Left lobe of liver (tissue), 2 donors: ENCODE data around the gene IPP. TPM values are rescaled to one million over a fixed set of nuclear protein-coding genes. Genes with fewer than 3 reads are reported as not detected.
A peak's percentile ranks its signal among the peaks of the same experiment; 100 is the strongest.
"Not testable (repeated sequence)": the region's sequence is repeated elsewhere in the genome, so short reads cannot be mapped to it uniquely, and the experiment has no call there.

ENCODE experiments used
- ATAC-seq: fragments of 200-7000 bp; cut with Tn5 transposase; one replicate; pipeline ENCODE4 v1.9.1; 2020; ENCODE audit warnings: mild to moderate bottlenecking, moderate library complexity
- DNase-seq: peaks from one replicate; pipeline ENCODE4 v3.0.0-alpha.2; 2020; ENCODE audit warnings: low spot score
- total RNA-seq: library from RNA; stranded (reverse); gene quantifications from one replicate; pipeline ENCODE4 v1.2.1, GENCODE V29; 2021
- donor health status: DM: no; HTN: no; CAD: no; lungs with moderate emphysema.
- donor health status: DM: no; HTN: yes; CAD: no.

Gene IPP
- 9.2 TPM for total RNA-seq

DNA sequence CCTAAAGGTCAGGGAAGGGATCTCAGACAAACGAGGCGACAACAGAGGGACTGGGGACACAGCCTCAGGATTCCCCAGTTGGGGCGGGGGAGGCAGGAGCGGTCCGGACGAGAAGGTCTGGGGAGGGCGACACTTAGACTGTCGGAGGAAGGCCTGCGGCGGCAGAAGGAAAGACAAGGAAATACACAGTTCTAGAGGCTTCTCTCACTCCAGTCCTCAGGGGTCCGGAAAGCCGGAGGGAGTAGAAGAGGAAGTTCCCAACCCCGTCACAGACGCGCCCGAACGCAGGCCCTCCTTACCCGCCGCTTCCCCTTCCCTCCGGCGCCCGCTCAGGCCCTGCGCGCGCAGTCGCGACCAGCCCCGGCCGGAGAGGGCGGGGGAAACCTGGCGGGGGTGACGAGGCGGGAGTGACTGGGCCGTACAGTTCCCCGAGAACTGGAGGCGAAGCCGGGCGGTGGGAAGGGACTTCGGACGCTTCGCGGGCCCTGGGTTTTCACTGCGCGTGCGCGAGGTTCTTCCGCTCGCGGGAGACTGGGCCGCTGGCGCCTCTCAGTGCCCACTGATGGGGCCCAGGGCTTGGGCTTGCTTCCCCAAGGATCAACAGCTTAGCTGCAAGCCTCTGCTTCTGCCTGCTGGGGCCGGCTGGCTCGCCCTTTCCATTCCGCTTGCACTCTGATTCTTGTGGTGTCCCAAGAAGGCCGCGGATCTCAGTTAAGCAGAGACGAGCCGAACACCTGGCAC is at the start of gene IPP:
TSS of gene IPP (minus strand) at position 356 of the 741 bp plus-strand sequence. CDS start 4,242 bp downstream, outside the sequence.
- DNase-seq: peak; percentile 98
- peak; percentile 98 for ATAC-seq

DNA sequence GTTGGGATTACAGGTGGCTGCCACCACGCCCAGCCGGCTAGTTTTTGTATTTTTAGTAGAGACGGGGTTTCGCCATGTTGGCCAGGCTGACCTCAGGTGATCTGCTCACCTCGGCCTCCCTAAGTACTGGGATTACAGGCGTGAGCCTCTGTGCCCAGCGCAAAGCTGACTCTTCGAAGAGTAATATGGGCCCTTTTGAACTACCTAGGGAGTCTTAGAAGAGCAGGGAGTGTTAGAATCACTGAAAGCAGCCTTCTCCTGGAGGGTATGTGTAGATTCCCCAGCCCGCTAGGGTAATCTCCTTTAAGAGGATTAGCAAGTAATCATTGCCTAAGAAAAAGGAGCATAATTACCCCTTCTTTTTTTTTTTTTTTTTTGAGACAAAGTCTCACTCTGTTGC is 46.5 kb upstream of the IPP start:
- ATAC-seq (no peak), DNase-seq (no peak)

DNA sequence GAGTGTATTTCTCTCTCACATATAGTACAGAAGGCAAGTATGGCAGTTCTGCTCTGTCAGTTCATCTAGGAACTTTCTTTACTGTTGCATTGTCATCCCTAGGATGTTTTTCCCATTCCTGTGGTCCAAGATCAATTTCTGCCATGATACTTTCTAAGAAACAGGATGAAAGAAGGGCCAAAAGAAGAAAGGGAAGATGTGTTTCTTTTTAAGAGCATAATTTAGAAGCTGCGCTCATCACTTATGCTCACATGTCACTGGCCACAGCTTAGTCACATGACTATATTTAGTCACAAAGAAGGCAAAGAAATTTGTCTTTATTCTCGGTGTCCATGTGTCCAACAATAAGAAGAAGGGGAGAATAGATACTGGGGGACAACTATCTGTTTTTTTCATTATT is 45.9 kb upstream of the IPP start:
- DNase-seq (no peak), ATAC-seq (no peak)

DNA sequence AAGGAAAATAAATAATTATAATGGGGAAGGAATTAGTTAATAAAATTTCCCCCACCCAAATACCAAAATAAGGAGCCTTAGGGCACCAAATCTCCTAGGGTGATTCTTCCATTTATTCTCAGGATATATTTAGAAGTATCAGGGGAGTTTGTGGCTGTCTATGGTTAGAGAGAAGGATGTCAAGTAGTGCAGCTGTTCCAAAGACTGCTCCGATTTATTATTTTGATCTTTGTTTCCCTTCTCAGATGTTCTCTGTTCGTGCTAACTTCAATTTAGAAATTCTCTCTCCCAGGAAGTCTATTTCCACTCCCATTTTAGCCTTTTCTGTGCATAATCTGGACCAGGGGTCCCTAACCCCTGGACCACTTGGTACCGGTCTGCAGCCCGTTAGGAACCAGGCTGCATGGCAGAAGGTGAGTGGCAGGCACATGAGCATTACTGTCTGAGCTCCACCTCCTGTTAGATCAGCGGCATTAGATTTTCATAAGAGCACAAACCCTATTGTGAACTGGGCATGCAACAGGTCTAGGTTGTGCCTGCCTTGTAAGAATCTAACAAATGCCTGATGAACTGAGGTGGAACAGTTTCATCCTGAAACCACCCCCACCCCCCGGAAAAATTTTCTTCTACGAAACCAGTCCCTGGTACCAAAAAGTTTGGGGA is 43.6 kb upstream of the IPP start:
- no peak for DNase-seq
- peak; percentile 59 for ATAC-seq

DNA sequence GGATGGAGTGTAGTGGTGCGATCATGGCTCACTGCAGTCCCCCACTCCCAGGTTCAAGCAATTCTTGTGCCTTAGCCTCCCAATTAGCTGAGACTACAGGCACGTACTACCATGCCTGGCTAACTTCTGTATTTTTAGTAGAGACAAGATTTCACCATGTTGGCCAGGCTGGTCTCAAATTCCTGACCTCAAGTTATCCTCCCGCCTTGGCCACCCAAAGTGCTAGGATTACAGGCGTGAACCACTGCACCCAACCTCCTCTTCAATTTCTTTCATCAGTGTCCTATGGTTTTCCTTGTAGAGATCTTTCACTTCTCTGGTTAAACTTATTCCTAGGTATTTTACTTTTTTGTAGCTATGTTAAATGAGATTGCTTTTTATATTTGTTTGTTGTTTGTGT is 42.3 kb upstream of the IPP start:
- DNase-seq: no peak
- ATAC-seq: no peak

DNA sequence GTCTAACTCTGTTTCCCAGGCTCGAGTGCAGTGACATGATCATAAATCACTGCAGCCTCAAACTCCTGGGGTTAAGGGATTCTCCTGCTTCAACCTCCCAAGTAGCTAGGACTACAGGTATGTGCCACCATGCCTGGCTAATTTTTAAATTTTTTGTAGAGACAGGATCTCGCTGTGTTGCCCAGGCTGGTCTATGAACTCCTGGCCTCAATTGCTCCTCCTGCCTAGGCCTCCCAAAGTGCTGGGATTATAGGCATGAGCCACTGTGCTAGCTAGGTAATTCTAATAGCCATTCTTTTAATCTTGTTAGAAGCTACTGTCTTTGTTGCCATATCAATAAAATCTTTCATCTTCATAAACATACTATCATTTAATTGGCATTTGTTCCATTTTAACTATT is 39.1 kb upstream of the IPP start:
- ATAC-seq (no peak), DNase-seq (no peak)

DNA sequence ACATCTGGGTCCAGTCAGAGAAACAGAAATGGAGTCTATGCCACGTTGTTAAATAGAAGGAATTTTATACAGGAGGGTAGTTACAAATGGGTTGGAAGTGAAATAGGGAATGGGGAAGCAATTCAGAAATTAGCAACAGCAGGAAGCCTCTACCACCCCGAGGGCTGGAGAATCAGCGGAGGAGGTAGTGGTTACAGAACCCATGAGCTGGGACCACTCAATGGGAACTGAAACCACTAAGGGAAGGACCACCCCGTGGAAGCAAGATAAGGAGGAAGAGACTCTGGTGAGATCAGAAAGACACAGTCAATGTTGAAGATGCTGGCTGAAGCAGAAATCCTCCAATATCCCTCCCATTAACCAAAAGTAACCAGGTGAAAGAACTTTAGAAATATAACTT is 37.5 kb upstream of the IPP start:
- ATAC-seq (peak; percentile 39), DNase-seq (no peak)

DNA sequence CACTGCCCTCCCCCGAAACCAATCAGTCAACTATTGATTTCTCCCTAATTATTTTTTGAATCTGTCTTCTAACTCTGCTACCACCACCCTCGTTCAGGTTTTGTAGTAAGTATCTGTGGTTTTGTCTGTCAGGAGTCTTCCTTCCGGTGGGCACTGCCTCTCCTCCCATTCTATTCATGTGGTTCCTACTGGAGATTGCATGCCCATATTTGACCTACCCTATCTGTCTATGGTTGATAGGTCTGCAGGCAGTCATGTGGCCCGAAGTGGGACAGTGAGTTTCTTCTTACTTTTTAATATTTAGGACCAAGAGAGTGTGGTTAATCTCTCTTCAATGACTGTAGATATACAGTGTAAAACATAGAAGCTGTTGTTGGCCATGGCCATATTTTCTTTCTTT is 35.1 kb upstream of the IPP start:
- no peak for DNase-seq
- ATAC-seq: no peak

DNA sequence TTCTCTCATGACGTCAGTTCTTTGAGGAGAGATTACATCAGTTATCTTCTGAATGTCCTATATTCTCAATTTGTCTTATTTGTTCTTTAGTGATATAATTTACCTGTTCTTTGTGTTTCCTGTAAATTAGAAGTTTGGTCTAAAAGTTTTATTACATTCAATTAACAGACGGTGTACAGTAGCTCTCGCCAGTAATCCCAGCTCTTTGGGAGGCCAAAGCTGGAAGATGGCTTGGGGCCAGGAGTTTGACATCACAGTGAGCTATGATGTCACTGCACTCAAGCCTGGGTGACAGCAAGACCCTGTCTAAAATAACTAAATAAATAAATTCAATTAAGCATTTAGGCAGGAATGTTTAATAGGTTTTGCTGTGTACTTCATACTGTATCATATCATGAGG is 25.3 kb upstream of the IPP start:
- ATAC-seq (no peak), DNase-seq (no peak)

DNA sequence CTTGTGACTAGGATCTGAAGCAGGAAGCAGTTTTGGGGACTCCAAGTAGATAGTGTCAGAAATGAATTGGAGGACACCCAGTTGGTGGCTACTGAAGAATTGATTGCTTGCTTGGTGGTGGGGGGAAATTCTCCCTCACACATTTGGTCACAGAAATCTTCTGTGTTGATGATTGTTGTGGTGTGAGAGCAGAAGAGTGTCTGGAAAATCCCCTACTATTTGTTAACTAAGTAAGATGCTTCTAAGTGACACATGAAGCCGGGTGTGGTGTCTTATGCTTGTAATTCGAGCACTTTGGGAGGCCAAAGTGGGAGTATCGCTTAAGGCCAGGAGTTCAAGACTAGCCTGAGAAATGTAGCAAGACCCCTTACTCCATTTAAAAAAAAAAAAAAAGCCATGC is 22.5 kb upstream of the IPP start:
- ATAC-seq (no peak), DNase-seq (no peak)

DNA sequence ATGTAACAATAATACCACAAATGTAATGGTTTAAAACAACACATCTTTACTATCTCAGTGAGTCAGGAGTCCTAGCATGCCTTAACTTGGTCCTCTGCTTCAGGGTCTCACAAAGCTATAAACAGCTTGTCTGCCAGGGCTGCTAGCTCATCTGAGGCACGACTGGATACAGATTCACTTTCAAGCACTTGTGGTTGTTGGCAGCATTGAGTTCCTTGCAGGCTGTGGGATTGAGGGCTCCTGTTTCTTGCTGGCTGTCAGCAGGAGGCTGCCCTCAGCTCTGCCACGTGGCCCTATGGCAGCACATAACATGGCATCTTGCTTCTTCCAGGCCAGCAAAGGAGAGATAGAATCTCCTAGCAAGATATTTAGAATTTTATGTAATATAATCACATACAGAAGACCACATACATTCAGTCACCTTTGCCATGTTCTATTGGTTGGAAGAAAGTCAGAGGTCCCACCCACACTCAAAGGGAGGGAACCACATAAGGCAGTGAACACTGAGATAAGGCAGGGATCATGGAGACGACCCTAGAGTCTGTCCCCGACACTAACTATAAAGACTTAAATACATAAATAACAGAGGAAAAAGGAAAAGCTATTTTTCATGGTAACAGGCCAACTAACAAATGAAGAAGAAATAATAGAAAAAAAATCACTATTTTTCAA is 18.9 kb upstream of the IPP start:
- no peak for ATAC-seq
- no peak for DNase-seq

DNA sequence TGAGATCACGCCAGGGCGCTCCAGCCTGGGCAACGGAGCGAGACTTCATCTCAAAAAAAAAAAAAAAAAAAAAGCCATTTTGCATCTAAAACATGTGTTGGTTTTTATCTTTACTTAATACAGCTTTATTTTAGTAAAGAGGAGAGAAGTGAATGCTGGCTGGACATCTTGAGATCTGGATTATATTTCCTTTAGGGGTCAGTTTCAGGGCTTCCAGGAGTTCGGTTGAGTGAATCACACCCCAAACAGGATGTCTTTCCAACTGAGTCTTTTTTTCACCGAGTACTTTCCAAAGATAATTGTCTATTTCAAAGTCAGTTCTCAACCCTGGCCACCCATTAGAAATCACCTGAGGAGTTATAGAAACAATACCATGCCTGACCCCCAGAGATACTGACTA is 16.6 kb upstream of the IPP start:
- ATAC-seq (no peak), DNase-seq (no peak)

DNA sequence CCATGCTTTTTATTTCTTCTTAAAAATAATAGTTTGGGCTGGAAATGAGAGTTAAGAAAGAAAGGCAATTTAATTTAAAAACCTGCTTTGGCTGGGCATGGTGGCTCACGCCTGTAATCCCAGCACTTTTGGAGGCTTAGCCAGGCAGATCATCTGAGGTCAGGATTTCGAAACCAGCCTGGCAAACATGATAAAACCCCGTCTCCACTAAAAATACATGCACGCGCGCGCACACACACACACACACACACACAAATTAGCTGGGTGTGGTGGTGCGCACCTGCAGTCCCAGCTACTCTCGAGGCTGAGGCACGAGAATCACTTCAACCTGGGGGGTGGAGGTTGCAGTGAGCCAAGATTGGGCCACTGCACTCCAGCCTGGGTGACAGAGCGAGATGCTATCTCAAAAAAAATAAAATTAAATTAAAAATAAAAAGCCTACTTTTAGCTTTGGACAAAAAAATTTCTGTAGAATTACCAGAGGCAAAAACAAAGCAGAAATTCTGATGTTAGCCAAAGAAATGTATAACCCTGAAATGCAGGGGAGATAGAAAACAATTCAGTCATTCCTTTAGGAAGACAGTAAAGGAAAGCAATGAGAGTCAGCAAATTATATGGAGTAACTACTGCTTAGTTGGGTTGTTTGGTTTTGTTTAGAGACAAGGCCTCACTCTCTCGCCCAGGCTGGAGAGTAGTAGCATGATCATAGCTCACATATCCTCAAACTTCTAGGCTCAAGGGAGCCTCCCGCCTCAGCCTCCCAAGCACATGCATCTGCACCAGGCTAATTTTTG is 15.7 kb upstream of the IPP start:
- ATAC-seq (peak; percentile 80), DNase-seq (peak; percentile 55)

DNA sequence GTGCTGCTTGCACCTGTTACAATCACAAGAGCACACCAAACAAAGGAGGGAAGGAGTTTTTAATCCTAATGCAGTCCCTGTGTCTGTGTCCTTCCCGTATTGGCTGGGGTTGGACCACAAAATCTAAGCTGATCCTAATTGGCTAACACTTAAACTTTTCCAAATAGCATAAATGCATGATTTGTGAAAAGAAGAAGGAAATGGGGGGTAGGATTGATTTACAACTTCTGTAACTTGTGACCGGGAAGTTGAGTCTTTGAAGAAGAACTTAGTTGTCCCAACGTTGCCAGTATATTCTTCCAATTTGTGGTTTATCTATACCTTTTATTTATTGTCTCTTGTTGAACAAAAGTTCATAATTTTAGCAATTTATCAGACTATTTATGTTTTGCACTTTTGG is 11.8 kb upstream of the IPP start:
- DNase-seq (no peak), ATAC-seq (no peak)

DNA sequence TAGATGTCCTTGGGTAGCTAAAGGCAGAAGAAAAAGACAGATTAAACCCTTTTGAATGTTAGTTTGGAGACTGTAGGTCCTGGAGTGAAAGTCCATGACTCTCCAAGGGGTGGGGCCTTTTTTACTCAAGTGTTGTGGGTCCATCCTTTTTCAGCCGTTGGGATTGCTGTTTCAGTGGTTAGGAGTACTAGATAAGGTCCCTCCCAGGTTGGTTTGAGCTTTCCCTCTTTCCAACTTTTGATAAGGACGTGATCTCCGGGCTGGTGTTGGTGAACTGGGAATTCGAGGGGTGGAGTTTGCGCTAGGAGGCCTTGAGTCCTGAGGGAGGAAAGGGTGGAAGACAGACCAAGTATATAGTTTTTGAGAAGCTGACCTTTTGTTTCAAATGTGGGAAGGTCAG is 5.2 kb upstream of the IPP start:
- ATAC-seq (no peak), DNase-seq (no peak)

DNA sequence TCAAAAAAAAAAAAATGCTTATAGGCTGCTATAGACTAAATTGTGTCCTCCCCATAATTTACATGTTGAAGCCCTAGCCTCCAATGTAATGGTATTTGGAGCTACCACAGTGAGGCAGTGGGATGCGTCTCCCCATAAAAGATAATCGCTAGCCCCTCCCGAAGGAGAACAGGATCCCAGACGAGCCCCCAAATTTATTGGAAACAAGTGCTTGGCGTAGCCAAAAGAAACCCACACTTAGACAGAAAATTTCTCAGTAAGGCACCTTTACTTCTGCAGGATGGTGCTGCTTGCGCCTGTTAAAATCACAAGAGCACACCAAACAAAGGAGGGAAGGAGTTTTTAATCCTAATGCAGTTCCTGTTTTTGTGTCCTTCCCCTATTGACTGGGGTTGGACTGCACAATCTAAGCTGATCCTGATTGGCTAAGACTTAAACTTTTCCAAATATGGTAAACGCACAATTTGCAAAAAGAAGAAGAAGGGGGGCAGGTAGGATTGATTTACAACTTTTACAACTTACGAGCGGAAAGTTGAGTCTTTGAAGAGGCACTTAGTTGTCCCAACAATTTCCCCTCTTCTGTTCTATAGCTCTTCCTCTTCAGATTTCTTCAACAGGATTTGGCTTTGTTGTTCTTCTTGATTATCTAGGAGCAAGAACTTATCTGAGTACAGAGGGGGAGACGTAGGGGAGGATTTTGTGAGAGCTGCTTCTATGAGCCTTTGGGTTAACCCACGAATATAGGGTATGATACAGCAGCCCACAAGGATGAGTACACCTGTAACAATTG is 3.0 kb upstream of the IPP start:
- DNase-seq (no peak), ATAC-seq (no peak)

DNA sequence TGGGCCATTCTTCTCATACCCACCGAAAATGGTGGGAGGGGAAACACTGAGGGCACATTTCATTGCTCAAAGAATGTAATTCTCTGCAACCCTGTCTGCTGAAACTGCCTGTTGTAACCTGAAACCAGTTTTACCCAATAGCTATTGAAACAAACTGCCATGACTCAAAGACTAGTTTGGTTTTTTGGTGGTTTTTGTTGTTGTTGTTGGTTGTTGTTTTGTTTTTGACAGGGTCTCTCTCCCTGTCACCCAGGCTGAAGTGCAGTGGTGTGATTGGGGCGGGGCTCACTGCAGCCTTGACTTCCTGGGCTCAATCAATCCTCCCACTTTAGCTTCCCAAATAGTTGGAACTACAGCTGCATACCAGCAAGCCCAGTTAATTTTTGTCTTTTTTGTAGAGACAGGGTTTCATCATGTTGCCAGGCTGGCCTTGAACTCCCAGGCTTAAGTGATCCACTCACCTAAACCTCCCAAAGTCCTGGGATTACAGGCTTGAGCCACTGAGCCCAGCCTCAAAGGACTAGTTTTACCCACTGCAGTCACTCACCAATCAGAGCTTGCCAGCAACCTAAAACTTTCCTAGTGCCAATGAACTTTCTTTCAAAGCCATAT is 2.1 kb upstream of the IPP start:
- DNase-seq: no peak
- ATAC-seq: no peak

DNA sequence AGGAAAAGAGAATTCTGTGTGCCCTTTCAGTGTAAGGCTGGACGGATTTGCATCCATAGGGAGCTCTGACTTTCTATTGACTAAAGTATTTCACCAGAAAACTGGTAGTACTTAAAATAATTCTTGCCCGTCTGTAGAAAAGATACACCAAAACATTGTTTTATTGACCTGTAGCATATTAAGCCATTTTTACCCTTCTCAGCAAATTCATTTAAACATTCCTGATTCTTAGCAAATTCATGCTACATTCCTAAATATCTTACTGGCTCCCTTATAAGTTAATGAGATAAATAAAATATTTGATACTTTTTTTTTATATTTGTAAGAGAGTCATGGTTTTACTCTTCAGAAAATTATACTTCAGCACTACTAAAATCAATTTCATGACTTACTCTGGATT is 1.6 kb upstream of the IPP start:
- no peak for ATAC-seq
- DNase-seq: no peak

DNA sequence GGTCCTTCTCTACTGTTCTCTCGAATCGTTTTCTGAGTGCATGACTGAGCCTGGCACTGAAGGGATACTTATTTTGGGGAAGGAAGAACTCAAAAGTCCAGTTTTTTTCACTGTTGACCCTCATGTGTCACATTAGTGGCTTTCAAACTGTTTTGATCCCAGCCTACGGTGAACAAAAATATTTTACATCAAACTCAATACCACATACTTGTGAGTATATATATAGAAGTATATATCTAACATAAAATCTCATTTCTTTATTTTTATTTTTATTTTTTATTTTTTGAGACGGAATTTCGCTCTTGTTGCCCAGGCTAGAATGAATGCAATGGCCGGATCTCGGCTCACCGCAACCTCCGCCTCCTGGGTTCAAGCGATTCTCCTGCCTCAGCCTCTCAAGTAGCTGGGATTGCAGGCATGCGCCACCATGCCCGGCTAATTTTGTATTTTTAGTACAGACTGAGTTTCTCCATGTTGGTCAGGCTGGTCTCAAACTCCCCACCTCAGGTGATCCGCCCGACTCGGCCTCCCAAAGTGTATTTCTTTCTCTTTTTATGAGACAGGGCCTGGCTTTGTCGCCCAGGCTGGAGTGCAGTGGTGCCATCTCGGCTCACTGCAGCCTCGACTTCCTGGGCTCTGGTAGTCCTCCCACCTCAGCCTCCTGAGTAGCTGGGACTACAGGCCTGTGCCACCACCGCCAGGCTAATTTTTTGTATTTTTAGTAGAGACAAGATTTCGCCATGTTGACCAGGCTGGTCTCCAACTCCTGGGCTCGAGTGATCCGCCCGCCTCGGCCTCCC is 786 bp upstream of the IPP start:
- not testable (repeated sequence) for ATAC-seq, DNase-seq
